T-helper 1 cell treated with Interleukin-12 subunit alpha and Interleukin-12 subunit beta and Interleukin-4 antibody, amounts not matched to agents 30 μg/mL and 1 μg/mL, for 36 hours (primary cell): ENCODE results near the gene CCDC157.

ENCODE experiments used
- H3K27ac Mint-ChIP-seq: one replicate; pipeline ENCODE4 v1.8.0; 2021; ENCODE audit warnings: mild to moderate bottlenecking, mixed read lengths
- H3K27me3 Mint-ChIP-seq: one replicate; pipeline ENCODE4 v1.8.0; 2021; ENCODE audit warnings: low read depth, mixed read lengths
- H3K36me3 Mint-ChIP-seq: one replicate; pipeline ENCODE4 v1.8.0; 2021; ENCODE audit warnings: low read depth, mixed read lengths
- H3K4me1 Mint-ChIP-seq: one replicate; pipeline ENCODE4 v1.8.0; 2021; ENCODE audit warnings: low read depth, mixed read lengths
- H3K4me3 Mint-ChIP-seq: one replicate; pipeline ENCODE4 v1.8.0; 2021; ENCODE audit warnings: mild to moderate bottlenecking, moderate library complexity, mixed read lengths
- H3K9me3 Mint-ChIP-seq: one replicate; pipeline ENCODE4 v1.8.0; 2021; ENCODE audit warnings: mixed read lengths

The CCDC157 gene

GRCh38 chr22:30357650-30358215 is 926 bp downstream of the CCDC157 start:
- H3K4me1 Mint-ChIP-seq = peaks cover 30% of the 10 kb centered on the region

GRCh38 chr22:30358541-30358940 is 1.7 kb downstream of the CCDC157 start:
- H3K4me3 Mint-ChIP-seq = no peak overlapping the region
- H3K9me3 Mint-ChIP-seq = no peaks in the 10 kb centered on the region
- peaks cover 5% of the 10 kb centered on the region for H3K27me3 Mint-ChIP-seq
- peaks cover 30% of the 10 kb centered on the region for H3K4me1 Mint-ChIP-seq
- peaks cover 18% of the 10 kb centered on the region for H3K36me3 Mint-ChIP-seq
- H3K27ac Mint-ChIP-seq = no peak overlapping the region

More at GRCh38 chr22:30357650-30358215, 926 bp downstream of the CCDC157 start:
- peaks cover 17% of the 10 kb centered on the region for H3K36me3 Mint-ChIP-seq
- peaks cover 5% of the 10 kb centered on the region for H3K27me3 Mint-ChIP-seq
- H3K9me3 Mint-ChIP-seq = no peaks in the 10 kb centered on the region
- H3K27ac Mint-ChIP-seq = peak overlapping the region; percentile 81
- H3K4me3 Mint-ChIP-seq = peak overlapping the region; percentile 86

- Mint-ChIP-seq H3K27ac (peak overlapping the region; percentile 32), H3K27me3 (peaks cover 4% of the 10 kb centered on the region), H3K4me3 (no peak overlapping the region), H3K4me1 (peaks cover 11% of the 10 kb centered on the region), H3K9me3 (no peaks in the 10 kb centered on the region), H3K36me3 (peaks cover 3% of the 10 kb centered on the region)
These were observed 5.3 kb downstream of the CCDC157 start for GRCh38 chr22:30361916-30362650.

- peaks cover 3% of the 10 kb centered on the region for H3K36me3 Mint-ChIP-seq
- no peaks in the 10 kb centered on the region for H3K9me3 Mint-ChIP-seq
- no peaks in the 10 kb centered on the region for H3K27me3 Mint-ChIP-seq
- H3K4me1 Mint-ChIP-seq = peaks cover 8% of the 10 kb centered on the region
- no peak overlapping the region for H3K4me3 Mint-ChIP-seq
- peak overlapping the region; percentile 32 for H3K27ac Mint-ChIP-seq
These were observed 6.0 kb downstream of the CCDC157 start for GRCh38 chr22:30362651-30363281.

GRCh38 chr22:30365891-30366290 is 9.1 kb downstream of the CCDC157 start:
- H3K36me3 Mint-ChIP-seq = peaks cover 3% of the 10 kb centered on the region
- no peaks in the 10 kb centered on the region for H3K9me3 Mint-ChIP-seq
- H3K4me3 Mint-ChIP-seq = no peak overlapping the region
- no peak overlapping the region for H3K27ac Mint-ChIP-seq
- H3K27me3 Mint-ChIP-seq = no peaks in the 10 kb centered on the region
- peaks cover 5% of the 10 kb centered on the region for H3K4me1 Mint-ChIP-seq

- H3K4me3 Mint-ChIP-seq = no peak overlapping the region
- H3K9me3 Mint-ChIP-seq = no peaks in the 10 kb centered on the region
- no peaks in the 10 kb centered on the region for H3K4me1 Mint-ChIP-seq
- no peaks in the 10 kb centered on the region for H3K36me3 Mint-ChIP-seq
- no peaks in the 10 kb centered on the region for H3K27me3 Mint-ChIP-seq
- no peak overlapping the region for H3K27ac Mint-ChIP-seq
These were observed 11.6 kb downstream of the CCDC157 start for GRCh38 chr22:30368420-30368819.

GRCh38 chr22:30370641-30371230 is 13.9 kb downstream of the CCDC157 start:
- Mint-ChIP-seq H3K27me3 (no peaks in the 10 kb centered on the region), H3K27ac (no peak overlapping the region), H3K36me3 (no peaks in the 10 kb centered on the region), H3K4me3 (no peak overlapping the region), H3K9me3 (no peaks in the 10 kb centered on the region), H3K4me1 (no peaks in the 10 kb centered on the region)

GRCh38 chr22:30371321-30371720 is 14.5 kb downstream of the CCDC157 start:
- H3K4me1 Mint-ChIP-seq = no peaks in the 10 kb centered on the region
- H3K27me3 Mint-ChIP-seq = no peaks in the 10 kb centered on the region
- H3K36me3 Mint-ChIP-seq = no peaks in the 10 kb centered on the region
- no peak overlapping the region for H3K27ac Mint-ChIP-seq
- no peaks in the 10 kb centered on the region for H3K9me3 Mint-ChIP-seq
- H3K4me3 Mint-ChIP-seq = no peak overlapping the region

- Mint-ChIP-seq H3K27ac (no peak overlapping the region), H3K27me3 (no peaks in the 10 kb centered on the region), H3K9me3 (no peaks in the 10 kb centered on the region), H3K36me3 (no peaks in the 10 kb centered on the region), H3K4me3 (no peak overlapping the region), H3K4me1 (no peaks in the 10 kb centered on the region)
These were observed 15.2 kb downstream of the CCDC157 start for GRCh38 chr22:30371981-30372380.

- Mint-ChIP-seq H3K9me3 (no peaks in the 10 kb centered on the region), H3K4me1 (no peaks in the 10 kb centered on the region), H3K36me3 (peaks cover 1% of the 10 kb centered on the region), H3K27ac (no peak overlapping the region), H3K4me3 (no peak overlapping the region), H3K27me3 (no peaks in the 10 kb centered on the region)
These were observed 16.1 kb downstream of the CCDC157 start for GRCh38 chr22:30372915-30373314.

GRCh38 chr22:30373331-30374325 is 16.8 kb downstream of the CCDC157 start:
- peaks cover 3% of the 10 kb centered on the region for H3K36me3 Mint-ChIP-seq
- H3K4me1 Mint-ChIP-seq = no peaks in the 10 kb centered on the region
- H3K27ac Mint-ChIP-seq = no peak overlapping the region
- H3K9me3 Mint-ChIP-seq = no peaks in the 10 kb centered on the region
- no peak overlapping the region for H3K4me3 Mint-ChIP-seq
- H3K27me3 Mint-ChIP-seq = no peaks in the 10 kb centered on the region

GRCh38 chr22:30375312-30375849 is 18.6 kb downstream of the CCDC157 start:
- no peaks in the 10 kb centered on the region for H3K27me3 Mint-ChIP-seq
- H3K36me3 Mint-ChIP-seq = peaks cover 3% of the 10 kb centered on the region

GRCh38 chr22:30380011-30380410 is 23.2 kb downstream of the CCDC157 start:
- Mint-ChIP-seq H3K4me1 (no peaks in the 10 kb centered on the region), H3K36me3 (peaks cover 3% of the 10 kb centered on the region), H3K9me3 (no peaks in the 10 kb centered on the region), H3K27me3 (no peaks in the 10 kb centered on the region), H3K4me3 (no peak overlapping the region), H3K27ac (no peak overlapping the region)

More at GRCh38 chr22:30375312-30375849, 18.6 kb downstream of the CCDC157 start:
- Mint-ChIP-seq H3K4me1 (no peaks in the 10 kb centered on the region), H3K9me3 (no peaks in the 10 kb centered on the region), H3K27ac (no peak overlapping the region), H3K4me3 (no peak overlapping the region)

GRCh38 chr22:30381264-30381663 is 24.5 kb downstream of the CCDC157 start:
- Mint-ChIP-seq H3K36me3 (peaks cover 3% of the 10 kb centered on the region), H3K4me3 (no peak overlapping the region), H3K9me3 (no peaks in the 10 kb centered on the region), H3K4me1 (peaks cover 2% of the 10 kb centered on the region), H3K27me3 (no peaks in the 10 kb centered on the region), H3K27ac (no peak overlapping the region)
